HepG2 (cell line): Measurements from ENCODE around the gene TAF1D. TPM values are rescaled to one million over a fixed set of nuclear protein-coding genes. Genes with fewer than 3 reads are reported as not detected.

Source experiments
- ELF3 ChIP-seq: IDR thresholded peaks from 2 replicates; pipeline ENCODE4 v1.6.1; 2016; ENCODE audit warnings: missing genetic modification reagents, missing compliant biosample characterization
- ONECUT2 ChIP-seq: sonication (generic); formaldehyde crosslinking; IDR thresholded peaks from 2 replicates; pipeline ENCODE4 v1.4.0; 2020; ENCODE audit warnings: missing genetic modification reagents
- RBM22 ChIP-seq: fragments of 200-400 bp; formaldehyde crosslinking; optimal IDR thresholded peaks from 2 replicates; pipeline ENCODE3; 2017; ENCODE audit warnings: mild to moderate bottlenecking, low read length, moderate library complexity
- SETDB1 ChIP-seq: sonication (generic); formaldehyde crosslinking; IDR thresholded peaks from 2 replicates; pipeline ENCODE4 v1.5.1; 2020; ENCODE audit warnings: missing genetic modification reagents, mild to moderate bottlenecking, borderline replicate concordance
- THRA ChIP-seq: sonication (generic); formaldehyde crosslinking; IDR thresholded peaks from 2 replicates; pipeline ENCODE4 v1.4.0; 2020; ENCODE audit warnings: missing genetic modification reagents, borderline replicate concordance
- ZBTB14 ChIP-seq: sonication (generic); formaldehyde crosslinking; IDR thresholded peaks from 2 replicates; pipeline ENCODE4 v1.4.0; 2020; ENCODE audit warnings: missing genetic modification reagents
- ZNF251 ChIP-seq: sonication (generic); formaldehyde crosslinking; IDR thresholded peaks from 2 replicates; pipeline ENCODE4 v1.9.0; 2021; ENCODE audit warnings: mild to moderate bottlenecking, missing genetic modification reagents
- ZNF761 ChIP-seq: sonication (generic); formaldehyde crosslinking; conservative IDR thresholded peaks from 2 replicates; pipeline ENCODE4 v1.4.0; 2020; ENCODE audit warnings: mild to moderate bottlenecking, missing genetic modification reagents
- polyA plus RNA-seq, 8 experiments: library from polyadenylated mRNA; depleted of rRNA in 3 of 8; stranded (reverse) in 7 of 8; unstranded in 1 of 8; fragments of >200 nt; fragmentation: Illumina TruSeq in 4 of 8; extraction: Trizol in 4 of 8; gene quantifications; 2 replicates each; pipeline versions ENCODE4 v1.2.1 to v1.2.3, GENCODE V29; 2011 to 2016; ENCODE audit warnings: low read depth in 4 of 8, missing spikeins in 1 of 8, mixed read lengths in 1 of 8; ENCODE audit not compliant: insufficient read depth in 1 of 8
- total RNA-seq, 5 experiments: library from RNA; depleted of rRNA; stranded (reverse); fragments of >200 nt; fragmentation: Illumina TruSeq; extraction: Trizol; gene quantifications; 2 replicates each; pipeline ENCODE4 v1.2.3, GENCODE V29; 2016; ENCODE audit warnings: low read depth in 1 of 5
- TF ChIP-seq, protein P1 (sequence below): fragments of 450-650 bp; IDR thresholded peaks from 2 replicates; pipeline ENCODE4 v1.6.1; 2016
- TF ChIP-seq, protein P2 (sequence below): sonication (generic); formaldehyde crosslinking; IDR thresholded peaks from one replicate; pipeline ENCODE4 v1.5.1; 2020; ENCODE audit warnings: mild to moderate bottlenecking, missing genetic modification reagents; ENCODE audit errors: not compliant biosample characterization
- TF ChIP-seq, protein P3 (sequence below): sonication (generic); formaldehyde crosslinking; IDR thresholded peaks from 2 replicates; pipeline ENCODE4 v1.5.0; 2020; ENCODE audit warnings: missing genetic modification reagents
- TF ChIP-seq, protein P4 (sequence below): sonication (generic); formaldehyde crosslinking; IDR thresholded peaks from 2 replicates; pipeline ENCODE4 v1.9.0; 2021; ENCODE audit warnings: missing genetic modification reagents, mild to moderate bottlenecking, borderline replicate concordance

The TAF1D gene
- total and polyA plus RNA-seq, 2 of the 13 experiments (the other 11 are each of a cell fraction or from before 2014, with no cell fraction given) = 132 to 207 TPM

- TF ChIP-seq SETDB1 (no peak), ZNF251 (CRISPR knock-in tag) (no peak), ONECUT2 (0 out of 2 replicates have a peak, but pooled peaks have one; percentile 27), THRA (CRISPR knock-in tag) (no peak), ZBTB14 (no peak), RBM22 (peak; percentile 41), ELF3 (CRISPR knock-in tag) (peak; percentile 65; the same call in 1 of the 2 replicates), ZNF761 (CRISPR knock-in tag) (peak; percentile 70; the same call in 1 of the 2 replicates)
- TF ChIP-seq, protein P1, sequence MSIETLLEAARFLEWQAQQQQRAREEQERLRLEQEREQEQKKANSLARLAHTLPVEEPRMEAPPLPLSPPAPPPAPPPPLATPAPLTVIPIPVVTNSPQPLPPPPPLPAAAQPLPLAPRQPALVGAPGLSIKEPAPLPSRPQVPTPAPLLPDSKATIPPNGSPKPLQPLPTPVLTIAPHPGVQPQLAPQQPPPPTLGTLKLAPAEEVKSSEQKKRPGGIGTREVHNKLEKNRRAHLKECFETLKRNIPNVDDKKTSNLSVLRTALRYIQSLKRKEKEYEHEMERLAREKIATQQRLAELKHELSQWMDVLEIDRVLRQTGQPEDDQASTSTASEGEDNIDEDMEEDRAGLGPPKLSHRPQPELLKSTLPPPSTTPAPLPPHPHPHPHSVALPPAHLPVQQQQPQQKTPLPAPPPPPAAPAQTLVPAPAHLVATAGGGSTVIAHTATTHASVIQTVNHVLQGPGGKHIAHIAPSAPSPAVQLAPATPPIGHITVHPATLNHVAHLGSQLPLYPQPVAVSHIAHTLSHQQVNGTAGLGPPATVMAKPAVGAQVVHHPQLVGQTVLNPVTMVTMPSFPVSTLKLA = peak; percentile 31; the same call in 1 of the 2 replicates
- TF ChIP-seq, protein P2, sequence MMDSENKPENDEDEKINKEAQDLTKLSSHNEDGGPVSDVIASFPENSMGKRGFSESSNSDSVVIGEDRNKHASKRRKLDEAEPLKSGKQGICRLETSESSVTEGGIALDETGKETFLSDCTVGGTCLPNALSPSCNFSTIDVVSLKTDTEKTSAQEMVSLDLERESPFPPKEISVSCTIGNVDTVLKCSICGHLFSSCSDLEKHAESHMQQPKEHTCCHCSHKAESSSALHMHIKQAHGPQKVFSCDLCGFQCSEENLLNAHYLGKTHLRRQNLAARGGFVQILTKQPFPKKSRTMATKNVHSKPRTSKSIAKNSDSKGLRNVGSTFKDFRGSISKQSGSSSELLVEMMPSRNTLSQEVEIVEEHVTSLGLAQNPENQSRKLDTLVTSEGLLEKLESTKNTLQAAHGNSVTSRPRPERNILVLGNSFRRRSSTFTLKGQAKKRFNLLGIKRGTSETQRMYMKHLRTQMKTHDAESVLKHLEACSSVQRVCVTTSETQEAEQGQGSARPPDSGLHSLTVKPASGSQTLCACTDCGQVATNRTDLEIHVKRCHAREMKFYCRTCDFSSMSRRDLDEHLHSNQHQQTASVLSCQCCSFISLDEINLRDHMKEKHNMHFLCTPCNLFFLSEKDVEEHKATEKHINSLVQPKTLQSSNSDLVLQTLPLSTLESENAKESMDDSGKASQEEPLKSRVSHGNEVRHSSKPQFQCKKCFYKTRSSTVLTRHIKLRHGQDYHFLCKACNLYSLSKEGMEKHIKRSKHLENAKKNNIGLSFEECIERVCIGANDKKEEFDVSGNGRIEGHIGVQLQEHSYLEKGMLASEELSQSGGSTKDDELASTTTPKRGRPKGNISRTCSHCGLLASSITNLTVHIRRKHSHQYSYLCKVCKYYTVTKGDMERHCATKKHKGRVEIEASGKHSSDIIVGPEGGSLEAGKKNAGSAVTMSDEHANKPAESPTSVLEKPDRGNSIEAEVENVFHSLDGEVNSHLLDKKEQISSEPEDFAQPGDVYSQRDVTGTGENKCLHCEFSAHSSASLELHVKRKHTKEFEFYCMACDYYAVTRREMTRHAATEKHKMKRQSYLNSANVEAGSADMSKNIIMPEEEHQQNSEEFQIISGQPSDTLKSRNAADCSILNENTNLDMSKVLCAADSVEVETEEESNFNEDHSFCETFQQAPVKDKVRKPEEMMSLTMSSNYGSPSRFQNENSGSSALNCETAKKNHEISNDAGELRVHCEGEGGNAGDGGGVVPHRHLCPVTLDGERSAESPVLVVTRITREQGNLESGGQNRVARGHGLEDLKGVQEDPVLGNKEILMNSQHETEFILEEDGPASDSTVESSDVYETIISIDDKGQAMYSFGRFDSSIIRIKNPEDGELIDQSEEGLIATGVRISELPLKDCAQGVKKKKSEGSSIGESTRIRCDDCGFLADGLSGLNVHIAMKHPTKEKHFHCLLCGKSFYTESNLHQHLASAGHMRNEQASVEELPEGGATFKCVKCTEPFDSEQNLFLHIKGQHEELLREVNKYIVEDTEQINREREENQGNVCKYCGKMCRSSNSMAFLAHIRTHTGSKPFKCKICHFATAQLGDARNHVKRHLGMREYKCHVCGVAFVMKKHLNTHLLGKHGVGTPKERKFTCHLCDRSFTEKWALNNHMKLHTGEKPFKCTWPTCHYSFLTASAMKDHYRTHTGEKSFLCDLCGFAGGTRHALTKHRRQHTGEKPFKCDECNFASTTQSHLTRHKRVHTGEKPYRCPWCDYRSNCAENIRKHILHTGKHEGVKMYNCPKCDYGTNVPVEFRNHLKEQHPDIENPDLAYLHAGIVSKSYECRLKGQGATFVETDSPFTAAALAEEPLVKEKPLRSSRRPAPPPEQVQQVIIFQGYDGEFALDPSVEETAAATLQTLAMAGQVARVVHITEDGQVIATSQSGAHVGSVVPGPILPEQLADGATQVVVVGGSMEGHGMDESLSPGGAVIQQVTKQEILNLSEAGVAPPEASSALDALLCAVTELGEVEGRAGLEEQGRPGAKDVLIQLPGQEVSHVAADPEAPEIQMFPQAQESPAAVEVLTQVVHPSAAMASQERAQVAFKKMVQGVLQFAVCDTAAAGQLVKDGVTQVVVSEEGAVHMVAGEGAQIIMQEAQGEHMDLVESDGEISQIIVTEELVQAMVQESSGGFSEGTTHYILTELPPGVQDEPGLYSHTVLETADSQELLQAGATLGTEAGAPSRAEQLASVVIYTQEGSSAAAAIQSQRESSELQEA (CRISPR knock-in tag) = no peak
- TF ChIP-seq, protein P3, sequence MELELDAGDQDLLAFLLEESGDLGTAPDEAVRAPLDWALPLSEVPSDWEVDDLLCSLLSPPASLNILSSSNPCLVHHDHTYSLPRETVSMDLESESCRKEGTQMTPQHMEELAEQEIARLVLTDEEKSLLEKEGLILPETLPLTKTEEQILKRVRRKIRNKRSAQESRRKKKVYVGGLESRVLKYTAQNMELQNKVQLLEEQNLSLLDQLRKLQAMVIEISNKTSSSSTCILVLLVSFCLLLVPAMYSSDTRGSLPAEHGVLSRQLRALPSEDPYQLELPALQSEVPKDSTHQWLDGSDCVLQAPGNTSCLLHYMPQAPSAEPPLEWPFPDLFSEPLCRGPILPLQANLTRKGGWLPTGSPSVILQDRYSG (CRISPR knock-in tag) = no peak
- TF ChIP-seq, protein P4, sequence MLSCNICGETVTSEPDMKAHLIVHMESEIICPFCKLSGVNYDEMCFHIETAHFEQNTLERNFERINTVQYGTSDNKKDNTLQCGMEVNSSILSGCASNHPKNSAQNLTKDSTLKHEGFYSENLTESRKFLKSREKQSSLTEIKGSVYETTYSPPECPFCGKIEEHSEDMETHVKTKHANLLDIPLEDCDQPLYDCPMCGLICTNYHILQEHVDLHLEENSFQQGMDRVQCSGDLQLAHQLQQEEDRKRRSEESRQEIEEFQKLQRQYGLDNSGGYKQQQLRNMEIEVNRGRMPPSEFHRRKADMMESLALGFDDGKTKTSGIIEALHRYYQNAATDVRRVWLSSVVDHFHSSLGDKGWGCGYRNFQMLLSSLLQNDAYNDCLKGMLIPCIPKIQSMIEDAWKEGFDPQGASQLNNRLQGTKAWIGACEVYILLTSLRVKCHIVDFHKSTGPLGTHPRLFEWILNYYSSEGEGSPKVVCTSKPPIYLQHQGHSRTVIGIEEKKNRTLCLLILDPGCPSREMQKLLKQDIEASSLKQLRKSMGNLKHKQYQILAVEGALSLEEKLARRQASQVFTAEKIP = no peak
Observed at GRCh38 chr11:93784145-93784934, 43.0 kb upstream of the TAF1D start, which contains the start of gene MED17 (continued).
